ENCODE measurements around the gene PLIN5. TPM values are rescaled to one million over a fixed set of nuclear protein-coding genes. Genes with fewer than 3 reads are reported as not detected.

PLIN5 gene
- total and polyA plus RNA-seq, 10 of the 15 experiments (the other 5 are each of a cell fraction or from before 2014, with no cell fraction given), result 0.15 to 0.33 TPM; not detected in 8

DNA sequence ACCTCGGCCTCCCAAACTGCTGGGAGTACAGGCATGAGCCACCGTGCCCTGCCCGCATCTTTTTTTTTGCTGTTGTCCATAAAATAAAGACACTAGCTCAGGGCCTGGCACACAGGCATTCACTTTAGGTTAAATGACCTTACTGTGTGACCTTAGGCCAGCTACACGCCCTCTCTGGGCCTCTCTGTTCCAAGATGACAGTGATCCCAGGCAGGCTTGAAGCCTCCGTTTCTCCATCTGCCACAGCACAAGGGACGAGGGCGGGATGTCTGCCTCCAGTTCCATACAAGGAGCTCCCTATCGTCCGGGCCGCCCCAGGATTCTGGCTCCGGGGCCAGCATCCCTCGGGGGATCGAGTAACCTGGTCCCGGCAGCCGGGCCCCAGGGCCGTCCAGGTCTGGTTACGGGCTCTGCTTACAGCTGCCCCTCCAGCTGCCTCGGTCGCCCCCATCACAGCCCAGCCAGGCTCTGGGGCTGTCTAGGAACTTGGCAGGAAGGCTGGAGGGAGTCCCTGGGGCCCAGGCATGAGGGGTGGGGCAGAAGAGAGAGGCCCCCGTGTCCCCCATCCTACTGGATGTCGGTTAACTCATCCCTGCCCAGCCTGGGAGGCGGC is 36.4 kb upstream of the PLIN5 start:
- DNase-seq (ENCODE audit: low read depth, low spot score), result no peak
- RAD21 ChIA-PET (ENCODE audit: unreplicated experiment), result interaction anchor here (1.9 kb wide), 1 partner anchor 65 kb away, joined by 6 read pairs; no protein-coding TSS in a partner anchor
- Histone ChIP-seq H4K20me1 (ENCODE audit: control insufficient read depth, insufficient read depth) (no peaks in the 10 kb centered on the region), H3K9me3 (replicated peaks; ENCODE audit: control insufficient read depth, insufficient read depth, low read length) (no peaks in the 10 kb centered on the region), H3K27me3 (replicated peaks in 1 of 2; ENCODE audit: control insufficient read depth in 2 of 2, insufficient read depth in 2 of 2, low read length in 1 of 2) (no peaks in the 10 kb centered on the region), H3K4me1 (ENCODE audit: control insufficient read depth, insufficient read depth, low read length) (no peaks in the 10 kb centered on the region), H2AFZ (ENCODE audit: control insufficient read depth, low read depth, low read length) (no peak overlapping the region), H3K27ac (ENCODE audit: control insufficient read depth, insufficient read depth) (no peak overlapping the region), H3K4me3 (no peak overlapping the region), H3K9ac (ENCODE audit: control insufficient read depth, insufficient read depth, low read length) (no peak overlapping the region), H3K4me2 (ENCODE audit: control insufficient read depth, insufficient read depth) (no peak overlapping the region), H3K79me2 (ENCODE audit: control insufficient read depth, insufficient read depth, low read length) (no peaks in the 10 kb centered on the region), H3K36me3 (ENCODE audit: control insufficient read depth in 2 of 2, insufficient read depth in 2 of 2, low read length in 1 of 2) (no peaks in the 10 kb centered on the region)
- POLR2A ChIA-PET, result interaction anchor here (1.1 kb wide), 1 partner anchor 63 kb away, joined by 3 read pairs; no protein-coding TSS in a partner anchor
- CTCF ChIA-PET, result interaction anchor here (1.2 to 10.1 kb wide), 3 partner anchors 62 to 97 kb away, joined by 3 to 94 read pairs (median 5); no protein-coding TSS in a partner anchor
- in situ Hi-C loops (cut with MboI), result no loop called here
- whole genome bisulfite sequencing (ENCODE audit: insufficient coverage, insufficient replicate concordance, low lambda C conversion rate, missing lambda C conversion rate), result 48% methylated on average over 19 of the region's 22 CpGs
- no peak for FAIRE-seq
- SMC1A ChIA-PET (ENCODE audit: uncharacterized antibody, unreplicated experiment), result interaction anchor here (1.9 kb wide), 1 partner anchor 65 kb away, joined by 5 read pairs; no protein-coding TSS in a partner anchor
- no TSS peak for BruUV-seq (replicated peaks)
- intact Hi-C loops (cut with micrococcal nuclease; ENCODE audit: unreplicated experiment), result no loop called here
- ATAC-seq, result no peak
- TF ChIP-seq, protein P1, sequence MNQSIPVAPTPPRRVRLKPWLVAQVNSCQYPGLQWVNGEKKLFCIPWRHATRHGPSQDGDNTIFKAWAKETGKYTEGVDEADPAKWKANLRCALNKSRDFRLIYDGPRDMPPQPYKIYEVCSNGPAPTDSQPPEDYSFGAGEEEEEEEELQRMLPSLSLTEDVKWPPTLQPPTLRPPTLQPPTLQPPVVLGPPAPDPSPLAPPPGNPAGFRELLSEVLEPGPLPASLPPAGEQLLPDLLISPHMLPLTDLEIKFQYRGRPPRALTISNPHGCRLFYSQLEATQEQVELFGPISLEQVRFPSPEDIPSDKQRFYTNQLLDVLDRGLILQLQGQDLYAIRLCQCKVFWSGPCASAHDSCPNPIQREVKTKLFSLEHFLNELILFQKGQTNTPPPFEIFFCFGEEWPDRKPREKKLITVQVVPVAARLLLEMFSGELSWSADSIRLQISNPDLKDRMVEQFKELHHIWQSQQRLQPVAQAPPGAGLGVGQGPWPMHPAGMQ (IDR thresholded peaks at IDR 0.05; ENCODE audit: borderline replicate concordance), result no peak
- TF ChIP-seq RAD21 (IDR thresholded peaks at IDR 0.05; ENCODE audit: insufficient read depth, low read depth, low read length) (no peak), RB1 (IDR thresholded peaks at IDR 0.05; ENCODE audit: borderline replicate concordance) (no peak), BHLHE40 (IDR thresholded peaks at IDR 0.05; ENCODE audit: borderline replicate concordance in 1 of 2, low read depth in 2 of 2, low read length in 1 of 2) (no peak), SMAD1 (IDR thresholded peaks at IDR 0.05; ENCODE audit: low read depth, partially characterized antibody) (no peak), ZZZ3 (IDR thresholded peaks at IDR 0.05; ENCODE audit: control insufficient read depth, insufficient read length, low read depth) (no peak), IKZF2 (IDR thresholded peaks at IDR 0.05) (no peak), NR2C1 (IDR thresholded peaks at IDR 0.05) (no peak), STAT1 (conservative IDR thresholded peaks at IDR 0.05) (no peak), PAX5 (IDR thresholded peaks at IDR 0.05; ENCODE audit: borderline replicate concordance, low read depth, low read length) (no peak), ZNF274 (IDR thresholded peaks at IDR 0.05; ENCODE audit: insufficient read depth, insufficient read length) (no peak), MYB (IDR thresholded peaks at IDR 0.05; ENCODE audit: borderline replicate concordance, low read depth, low read length) (no peak)
- TF ChIP-seq, protein P2, sequence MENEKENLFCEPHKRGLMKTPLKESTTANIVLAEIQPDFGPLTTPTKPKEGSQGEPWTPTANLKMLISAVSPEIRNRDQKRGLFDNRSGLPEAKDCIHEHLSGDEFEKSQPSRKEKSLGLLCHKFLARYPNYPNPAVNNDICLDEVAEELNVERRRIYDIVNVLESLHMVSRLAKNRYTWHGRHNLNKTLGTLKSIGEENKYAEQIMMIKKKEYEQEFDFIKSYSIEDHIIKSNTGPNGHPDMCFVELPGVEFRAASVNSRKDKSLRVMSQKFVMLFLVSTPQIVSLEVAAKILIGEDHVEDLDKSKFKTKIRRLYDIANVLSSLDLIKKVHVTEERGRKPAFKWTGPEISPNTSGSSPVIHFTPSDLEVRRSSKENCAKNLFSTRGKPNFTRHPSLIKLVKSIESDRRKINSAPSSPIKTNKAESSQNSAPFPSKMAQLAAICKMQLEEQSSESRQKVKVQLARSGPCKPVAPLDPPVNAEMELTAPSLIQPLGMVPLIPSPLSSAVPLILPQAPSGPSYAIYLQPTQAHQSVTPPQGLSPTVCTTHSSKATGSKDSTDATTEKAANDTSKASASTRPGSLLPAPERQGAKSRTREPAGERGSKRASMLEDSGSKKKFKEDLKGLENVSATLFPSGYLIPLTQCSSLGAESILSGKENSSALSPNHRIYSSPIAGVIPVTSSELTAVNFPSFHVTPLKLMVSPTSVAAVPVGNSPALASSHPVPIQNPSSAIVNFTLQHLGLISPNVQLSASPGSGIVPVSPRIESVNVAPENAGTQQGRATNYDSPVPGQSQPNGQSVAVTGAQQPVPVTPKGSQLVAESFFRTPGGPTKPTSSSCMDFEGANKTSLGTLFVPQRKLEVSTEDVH (IDR thresholded peaks at IDR 0.05; ENCODE audit: low read depth, partially characterized antibody), result no peak
- TF ChIP-seq, protein P3, sequence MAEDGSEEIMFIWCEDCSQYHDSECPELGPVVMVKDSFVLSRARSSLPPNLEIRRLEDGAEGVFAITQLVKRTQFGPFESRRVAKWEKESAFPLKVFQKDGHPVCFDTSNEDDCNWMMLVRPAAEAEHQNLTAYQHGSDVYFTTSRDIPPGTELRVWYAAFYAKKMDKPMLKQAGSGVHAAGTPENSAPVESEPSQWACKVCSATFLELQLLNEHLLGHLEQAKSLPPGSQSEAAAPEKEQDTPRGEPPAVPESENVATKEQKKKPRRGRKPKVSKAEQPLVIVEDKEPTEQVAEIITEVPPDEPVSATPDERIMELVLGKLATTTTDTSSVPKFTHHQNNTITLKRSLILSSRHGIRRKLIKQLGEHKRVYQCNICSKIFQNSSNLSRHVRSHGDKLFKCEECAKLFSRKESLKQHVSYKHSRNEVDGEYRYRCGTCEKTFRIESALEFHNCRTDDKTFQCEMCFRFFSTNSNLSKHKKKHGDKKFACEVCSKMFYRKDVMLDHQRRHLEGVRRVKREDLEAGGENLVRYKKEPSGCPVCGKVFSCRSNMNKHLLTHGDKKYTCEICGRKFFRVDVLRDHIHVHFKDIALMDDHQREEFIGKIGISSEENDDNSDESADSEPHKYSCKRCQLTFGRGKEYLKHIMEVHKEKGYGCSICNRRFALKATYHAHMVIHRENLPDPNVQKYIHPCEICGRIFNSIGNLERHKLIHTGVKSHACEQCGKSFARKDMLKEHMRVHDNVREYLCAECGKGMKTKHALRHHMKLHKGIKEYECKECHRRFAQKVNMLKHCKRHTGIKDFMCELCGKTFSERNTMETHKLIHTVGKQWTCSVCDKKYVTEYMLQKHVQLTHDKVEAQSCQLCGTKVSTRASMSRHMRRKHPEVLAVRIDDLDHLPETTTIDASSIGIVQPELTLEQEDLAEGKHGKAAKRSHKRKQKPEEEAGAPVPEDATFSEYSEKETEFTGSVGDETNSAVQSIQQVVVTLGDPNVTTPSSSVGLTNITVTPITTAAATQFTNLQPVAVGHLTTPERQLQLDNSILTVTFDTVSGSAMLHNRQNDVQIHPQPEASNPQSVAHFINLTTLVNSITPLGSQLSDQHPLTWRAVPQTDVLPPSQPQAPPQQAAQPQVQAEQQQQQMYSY (CRISPR knock-in tag; IDR thresholded peaks at IDR 0.05), result no peak
- TF ChIP-seq, protein P4, sequence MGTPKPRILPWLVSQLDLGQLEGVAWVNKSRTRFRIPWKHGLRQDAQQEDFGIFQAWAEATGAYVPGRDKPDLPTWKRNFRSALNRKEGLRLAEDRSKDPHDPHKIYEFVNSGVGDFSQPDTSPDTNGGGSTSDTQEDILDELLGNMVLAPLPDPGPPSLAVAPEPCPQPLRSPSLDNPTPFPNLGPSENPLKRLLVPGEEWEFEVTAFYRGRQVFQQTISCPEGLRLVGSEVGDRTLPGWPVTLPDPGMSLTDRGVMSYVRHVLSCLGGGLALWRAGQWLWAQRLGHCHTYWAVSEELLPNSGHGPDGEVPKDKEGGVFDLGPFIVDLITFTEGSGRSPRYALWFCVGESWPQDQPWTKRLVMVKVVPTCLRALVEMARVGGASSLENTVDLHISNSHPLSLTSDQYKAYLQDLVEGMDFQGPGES (IDR thresholded peaks at IDR 0.05), result no peak
